Subcutaneous adipose tissue (tissue), 4 donors: ENCODE data around the gene CYTH3. TPM values are rescaled to one million over a fixed set of nuclear protein-coding genes. Genes with fewer than 3 reads are reported as not detected.

Experiments used
- CTCF ChIP-seq: fragments of 450-650 bp; IDR thresholded peaks from one replicate; pipeline ENCODE4 v1.5.1; 2016; ENCODE audit warnings: low read depth, mild to moderate bottlenecking, control low read depth, antibody characterized with exemption, moderate library complexity
- total RNA-seq, 4 donors: library from RNA; depleted of rRNA; stranded (reverse); fragments of >200 nt; gene quantifications; one replicate each; pipeline ENCODE4 v1.1.0, GENCODE V29; 2016

CYTH3 gene
- total RNA-seq, 4 donors from 2014 or later: 23.6 to 84.0 (median 34.8) TPM

GRCh38 chr7:6260291-6261187, 11.9 kb downstream of the CYTH3 start:
- no peak for TF ChIP-seq CTCF

DNA sequence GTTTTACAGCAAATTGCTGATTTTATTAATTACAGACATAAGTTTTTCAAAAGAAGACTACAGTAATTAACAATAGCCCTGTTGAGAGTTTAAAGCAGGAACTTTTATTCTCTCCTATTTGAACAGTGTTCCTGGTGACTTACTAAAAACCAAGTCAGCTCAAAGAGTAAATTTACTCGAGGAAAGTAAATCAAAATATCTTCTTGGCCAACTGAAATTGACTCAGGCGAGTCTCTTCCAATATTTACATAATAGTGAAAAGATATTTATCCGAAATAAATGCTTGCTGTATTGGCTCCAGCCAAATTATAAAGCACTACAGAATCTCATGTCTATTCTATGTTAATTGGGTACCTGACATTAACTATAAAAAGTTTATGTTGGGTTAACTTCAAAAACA, 13.2 kb downstream of the CYTH3 start:
- no peak for TF ChIP-seq CTCF

DNA sequence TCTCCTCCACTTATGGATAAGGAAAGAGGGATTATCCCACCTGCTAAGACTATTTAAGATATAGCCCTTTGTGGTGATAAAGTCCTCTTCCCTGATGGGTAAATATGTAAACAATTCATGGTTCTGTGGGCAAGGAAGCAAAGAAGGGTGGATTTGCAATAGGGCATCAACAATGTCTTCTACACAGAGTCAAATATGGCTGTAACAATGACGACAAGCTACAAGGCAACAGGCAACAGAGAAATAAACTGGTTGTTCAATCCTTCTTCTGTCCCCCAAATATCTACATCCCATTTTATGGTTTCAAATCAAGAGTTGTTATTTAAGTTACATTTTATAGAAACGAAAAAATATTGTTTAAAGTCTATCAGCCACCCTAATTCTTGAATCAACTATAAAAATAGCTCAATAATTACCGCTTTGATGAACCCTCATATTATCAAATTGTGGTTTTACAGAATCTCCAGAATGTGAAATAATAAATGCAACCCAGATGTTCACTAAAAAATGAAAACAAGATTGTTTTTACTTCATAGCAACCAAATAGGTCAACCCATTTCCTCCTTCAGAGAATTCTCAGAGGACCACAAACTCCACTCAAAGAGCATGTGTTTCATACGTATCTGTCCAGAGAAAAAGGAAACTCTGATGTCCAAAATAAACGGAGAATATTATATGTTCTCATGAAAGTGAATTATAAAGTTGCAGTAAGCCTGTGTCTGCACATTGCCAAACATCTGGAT, 13.8 kb downstream of the CYTH3 start:
- TF ChIP-seq CTCF: no peak

- no peak for TF ChIP-seq CTCF
Measured at GRCh38 chr7:6257675-6258074, 14.7 kb downstream of the CYTH3 start.

GRCh38 chr7:6256677-6257535, 15.5 kb downstream of the CYTH3 start:
- no peak for TF ChIP-seq CTCF

GRCh38 chr7:6256109-6256483, 16.3 kb downstream of the CYTH3 start:
- TF ChIP-seq CTCF: no peak
